OCI-LY3 (cell line): Measurements from ENCODE around the gene MBP.

Experiments
- H2AFZ ChIP-seq: fragments of 200-600, 300-600 bp; shearing (Covaris generic); 2 replicates; pipeline ENCODE4 v1.6.0; 2014; ENCODE audit warnings: antibody characterized with exemption, low read depth, low read length
- H3K27ac ChIP-seq: fragments of 200-600, 300-600 bp; sonication (generic); 2 replicates; pipeline ENCODE4 v1.5.1; 2014; ENCODE audit warnings: mild to moderate bottlenecking, low read length, moderate library complexity, mixed read lengths
- H3K27me3 ChIP-seq: fragments of 200-600, 300-600 bp; sonication (generic); 2 replicates; pipeline ENCODE4 v1.6.1; 2014; ENCODE audit warnings: low read depth, low read length, mixed read lengths
- H3K36me3 ChIP-seq: fragments of 200-600, 300-600 bp; sonication (generic); replicated peaks from 2 replicates; pipeline ENCODE3; 2014; ENCODE audit warnings: low read depth, low read length, mixed read lengths
- H3K4me1 ChIP-seq: fragments of 300-600, 200-600 bp; sonication (generic); 2 replicates; pipeline ENCODE4 v1.6.1; 2014; ENCODE audit warnings: low read length, mixed read lengths
- H3K4me2 ChIP-seq: fragments of 200-600, 300-600 bp; sonication (generic); 2 replicates; pipeline ENCODE4 v1.6.1; 2014; ENCODE audit warnings: low read length, mixed read lengths
- H3K4me3 ChIP-seq: fragments of 300-600, 200-600 bp; sonication (generic); 2 replicates; pipeline ENCODE4 v1.5.1; 2014; ENCODE audit warnings: antibody characterized with exemption, mild to moderate bottlenecking, low read length, moderate library complexity
- H3K79me2 ChIP-seq: fragments of 300-600, 200-600 bp; shearing (Covaris generic); 2 replicates; pipeline ENCODE4 v1.6.1; 2014; ENCODE audit warnings: mild to moderate bottlenecking, low read length, mixed read lengths
- H3K9ac ChIP-seq: fragments of 300-600, 200-600 bp; shearing (Covaris generic); 2 replicates; pipeline ENCODE4 v1.6.0; 2014; ENCODE audit warnings: mild to moderate bottlenecking, low read length, moderate library complexity
- H3K9me3 ChIP-seq: fragments of 200-600, 300-600 bp; shearing (Covaris generic); 2 replicates; pipeline ENCODE4 v1.6.1; 2014; ENCODE audit warnings: low read length, mixed read lengths; ENCODE audit not compliant: insufficient read depth
- H4K20me1 ChIP-seq: fragments of 200-600, 300-600 bp; sonication (generic); 2 replicates; pipeline ENCODE4 v1.6.1; 2016; ENCODE audit warnings: low read length, mixed read lengths; ENCODE audit not compliant: insufficient read depth
- CTCF ChIP-seq: fragments of 200-600, 300-600 bp; sonication (generic); IDR thresholded peaks from 2 replicates; pipeline ENCODE4 v1.5.1; 2014; ENCODE audit warnings: antibody characterized with exemption, low read length, low read depth
- EZH2phosphoT487 ChIP-seq: fragments of 200-600 bp; shearing (Covaris generic); IDR thresholded peaks from 2 replicates; pipeline ENCODE4 v1.6.1; 2018; ENCODE audit warnings: antibody characterized with exemption, mixed run types, low read depth

Gene MBP

GRCh38 chr18:77004555-77005380, 127.8 kb downstream of the MBP start:
- no peak for TF ChIP-seq CTCF
- TF ChIP-seq EZH2phosphoT487, result no peak
- Histone ChIP-seq H2AFZ (peak overlapping the region; percentile 21), H3K27me3 (peaks cover 14% of the 10 kb centered on the region), H3K9me3 (no peaks in the 10 kb centered on the region), H3K79me2 (no peaks in the 10 kb centered on the region), H3K4me3 (peak overlapping the region; percentile 69), H4K20me1 (peaks cover 12% of the 10 kb centered on the region), H3K36me3 (no peaks in the 10 kb centered on the region), H3K4me1 (peaks cover 33% of the 10 kb centered on the region), H3K4me2 (peak overlapping the region; percentile 86), H3K27ac (no peak overlapping the region), H3K9ac (0 out of 2 replicates have a peak overlapping the region, but pooled peaks have one; percentile 18)

- Histone ChIP-seq H3K36me3 (no peaks in the 10 kb centered on the region), H3K9me3 (no peaks in the 10 kb centered on the region), H3K4me1 (peaks cover 33% of the 10 kb centered on the region), H3K27me3 (peaks cover 14% of the 10 kb centered on the region), H3K27ac (no peak overlapping the region), H4K20me1 (peaks cover 12% of the 10 kb centered on the region), H3K4me3 (no peak overlapping the region), H3K79me2 (no peaks in the 10 kb centered on the region), H2AFZ (no peak overlapping the region), H3K4me2 (no peak overlapping the region), H3K9ac (no peak overlapping the region)
- TF ChIP-seq EZH2phosphoT487 (no peak), CTCF (no peak)
Observed at GRCh38 chr18:77003316-77003715, 129.3 kb downstream of the MBP start.

GRCh38 chr18:77002496-77002895, 130.1 kb downstream of the MBP start:
- H3K4me1 ChIP-seq, result peaks cover 33% of the 10 kb centered on the region
- H3K27ac ChIP-seq, result no peak overlapping the region
- peaks cover 5% of the 10 kb centered on the region; the same call in 1 of the 2 replicates for H4K20me1 ChIP-seq
- H3K9me3 ChIP-seq, result no peaks in the 10 kb centered on the region
- H3K4me2 ChIP-seq, result peak overlapping the region; percentile 15
- H3K4me3 ChIP-seq, result no peak overlapping the region
- TF ChIP-seq EZH2phosphoT487 (no peak), CTCF (no peak)
- H3K79me2 ChIP-seq, result no peaks in the 10 kb centered on the region
- H3K27me3 ChIP-seq, result peaks cover 14% of the 10 kb centered on the region
- no peak overlapping the region for H2AFZ ChIP-seq
- no peaks in the 10 kb centered on the region for H3K36me3 ChIP-seq
- H3K9ac ChIP-seq, result no peak overlapping the region

GRCh38 chr18:77001979-77002378, 130.6 kb downstream of the MBP start:
- Histone ChIP-seq H2AFZ (no peak overlapping the region), H3K27ac (no peak overlapping the region), H3K9me3 (no peaks in the 10 kb centered on the region), H3K4me3 (no peak overlapping the region), H3K4me2 (peak overlapping the region; percentile 15), H3K27me3 (peaks cover 14% of the 10 kb centered on the region), H3K9ac (no peak overlapping the region), H3K79me2 (no peaks in the 10 kb centered on the region), H3K4me1 (peaks cover 33% of the 10 kb centered on the region), H3K36me3 (no peaks in the 10 kb centered on the region), H4K20me1 (0 out of 2 replicates have a peak, but pooled peaks cover 5% of the 10 kb centered on the region)
- TF ChIP-seq EZH2phosphoT487 (no peak), CTCF (no peak)
